Activated CD4-positive, alpha-beta T cell treated with anti-CD3 and anti-CD28 coated beads for 36 hours (primary cell): ENCODE results near the gene HSD17B12. TPM values are rescaled to one million over a fixed set of nuclear protein-coding genes. Genes with fewer than 3 reads are reported as not detected.

Experiments
- ATAC-seq: fragments of 200-7000 bp; cut with Tn5 transposase; one replicate; pipeline ENCODE4 v1.10.0; 2021; ENCODE audit warnings: mild to moderate bottlenecking, moderate library complexity
- CTCF ChIA-PET: fragments of 350-600 bp; sonication (Branson Sonifier 250); formaldehyde crosslinking; loops from one replicate; lab custom pipeline; 2021; ENCODE audit warnings: antibody characterized with exemption; lab: Charles Lee
- POLR2A ChIA-PET: fragments of 350-600 bp; sonication (Branson Sonifier 250); formaldehyde crosslinking; loops from one replicate; lab custom pipeline; 2021; ENCODE audit warnings: antibody characterized with exemption, inconsistent platforms; lab: Charles Lee
- DNase-seq: peaks from one replicate; pipeline ENCODE4 v3.0.0-alpha.2; 2020
- H3K27ac Mint-ChIP-seq: one replicate; pipeline ENCODE4 v1.8.0; 2021; ENCODE audit warnings: mixed read lengths
- H3K27me3 Mint-ChIP-seq: one replicate; pipeline ENCODE4 v1.8.0; 2021; ENCODE audit warnings: mixed read lengths
- H3K36me3 Mint-ChIP-seq: one replicate; pipeline ENCODE4 v1.8.0; 2021; ENCODE audit warnings: low read depth, mixed read lengths
- H3K4me1 Mint-ChIP-seq: one replicate; pipeline ENCODE4 v1.8.0; 2021; ENCODE audit warnings: mixed read lengths
- H3K4me3 Mint-ChIP-seq: one replicate; pipeline ENCODE4 v1.8.0; 2021; ENCODE audit warnings: mild to moderate bottlenecking, moderate library complexity, mixed read lengths
- H3K9me3 Mint-ChIP-seq: one replicate; pipeline ENCODE4 v1.8.0; 2021; ENCODE audit warnings: low read depth, mixed read lengths
- intact Hi-C, 2 experiments: fragments of 100-400 bp; cut with DNase I in 1 of 2; cut with micrococcal nuclease in 1 of 2; formaldehyde crosslinking; loops; one replicate each; pipeline versions ENCODE4 v1.14.2 to v1.15.1; 2022 to 2024; cut with DNase I, micrococcal nuclease
- total RNA-seq, 2 experiments: library from RNA; stranded (reverse); gene quantifications; one replicate each; pipeline ENCODE4 v1.2.3, GENCODE V29; 2021

Gene HSD17B12
- total RNA-seq, 2 experiments from 2014 or later: 57.6 to 68.9 TPM

GRCh38 chr11:43866969-43867368, 186.4 kb downstream of the HSD17B12 start:
- ATAC-seq (no peak), DNase-seq (no peak)
- Mint-ChIP-seq H3K36me3 (no peaks in the 10 kb centered on the region), H3K4me1 (peaks cover 24% of the 10 kb centered on the region), H3K9me3 (peaks cover 4% of the 10 kb centered on the region), H3K4me3 (no peak overlapping the region), H3K27me3 (peaks cover 30% of the 10 kb centered on the region), H3K27ac (no peak overlapping the region)
- CTCF ChIA-PET: interaction anchor here (0.6 to 4.2 kb wide), 6 partner anchors 11 to 291 kb away, joined by 3 to 15 read pairs (median 5); no protein-coding TSS in a partner anchor
- POLR2A ChIA-PET: no interaction called here
- intact Hi-C loops: loop anchor here in 1 of 2 experiments (5.0 kb wide), 1 partner anchor 700 kb away; the partner anchor contains the start of gene CD82

GRCh38 chr11:43868852-43869567, 188.5 kb downstream of the HSD17B12 start:
- ChIA-PET POLR2A (no interaction called here), CTCF (interaction anchor here (1.3 to 4.2 kb wide), 2 partner anchors 12 to 17 kb away, joined by 4 to 15 read pairs; no protein-coding TSS in a partner anchor)
- Mint-ChIP-seq H3K27me3 (peaks cover 45% of the 10 kb centered on the region), H3K27ac (peak overlapping the region; percentile 8), H3K4me3 (peak overlapping the region; percentile 7), H3K4me1 (peaks cover 21% of the 10 kb centered on the region), H3K36me3 (no peaks in the 10 kb centered on the region), H3K9me3 (peaks cover 4% of the 10 kb centered on the region)
- intact Hi-C loops: loop anchor here (1.0 to 5.0 kb wide), 9 partner anchors 11 to 698 kb away; partner anchors contain the start of genes ALKBH3 (in 2 of the 2), HSD17B12 (in 2 of the 2) and CD82 (in 1 of the 2)
- DNase-seq (peak; percentile 58), ATAC-seq (peak; percentile 97)

- Mint-ChIP-seq H3K36me3 (no peaks in the 10 kb centered on the region), H3K9me3 (peaks cover 4% of the 10 kb centered on the region), H3K4me3 (no peak overlapping the region), H3K27me3 (peaks cover 50% of the 10 kb centered on the region), H3K4me1 (peaks cover 19% of the 10 kb centered on the region), H3K27ac (no peak overlapping the region)
- ATAC-seq (no peak), DNase-seq (no peak)
- CTCF ChIA-PET: no interaction called here
- POLR2A ChIA-PET: no interaction called here
- intact Hi-C loops: no loop called here
These were observed 190.5 kb downstream of the HSD17B12 start for GRCh38 chr11:43871051-43871450.

GRCh38 chr11:43872995-43873394, 192.5 kb downstream of the HSD17B12 start:
- ChIA-PET CTCF (interaction anchor here (0.6 to 1.4 kb wide), 3 partner anchors 9 to 17 kb away, joined by 3 read pairs; no protein-coding TSS in a partner anchor), POLR2A (no interaction called here)
- ATAC-seq (no peak), DNase-seq (no peak)
- H3K27ac Mint-ChIP-seq: no peak overlapping the region
- intact Hi-C loops: no loop called here
- peaks cover 14% of the 10 kb centered on the region for H3K4me1 Mint-ChIP-seq
- H3K9me3 Mint-ChIP-seq: no peaks in the 10 kb centered on the region
- no peak overlapping the region for H3K4me3 Mint-ChIP-seq
- peaks cover 47% of the 10 kb centered on the region for H3K27me3 Mint-ChIP-seq
- H3K36me3 Mint-ChIP-seq: no peaks in the 10 kb centered on the region

GRCh38 chr11:43874078-43874477, 193.5 kb downstream of the HSD17B12 start:
- no peak for ATAC-seq
- no peaks in the 10 kb centered on the region for H3K9me3 Mint-ChIP-seq
- intact Hi-C loops: no loop called here
- CTCF ChIA-PET: interaction anchor here (1.6 kb wide), 1 partner anchor 18 kb away, joined by 4 read pairs; no protein-coding TSS in a partner anchor
- H3K27ac Mint-ChIP-seq: no peak overlapping the region
- no peak for DNase-seq
- POLR2A ChIA-PET: no interaction called here
- H3K4me1 Mint-ChIP-seq: peaks cover 6% of the 10 kb centered on the region
- no peak overlapping the region for H3K4me3 Mint-ChIP-seq
- peaks cover 50% of the 10 kb centered on the region for H3K27me3 Mint-ChIP-seq
- no peaks in the 10 kb centered on the region for H3K36me3 Mint-ChIP-seq

GRCh38 chr11:43874738-43875137, 194.2 kb downstream of the HSD17B12 start:
- ATAC-seq (no peak), DNase-seq (no peak)
- ChIA-PET CTCF (interaction anchor here (1.6 kb wide), 1 partner anchor 19 kb away, joined by 4 read pairs; no protein-coding TSS in a partner anchor), POLR2A (no interaction called here)
- Mint-ChIP-seq H3K27ac (no peak overlapping the region), H3K4me1 (no peaks in the 10 kb centered on the region), H3K4me3 (no peak overlapping the region), H3K27me3 (peaks cover 50% of the 10 kb centered on the region), H3K36me3 (no peaks in the 10 kb centered on the region), H3K9me3 (no peaks in the 10 kb centered on the region)
- intact Hi-C loops: no loop called here

GRCh38 chr11:43879789-43880639, 199.5 kb downstream of the HSD17B12 start:
- Mint-ChIP-seq H3K9me3 (no peaks in the 10 kb centered on the region), H3K27me3 (peaks cover 15% of the 10 kb centered on the region), H3K27ac (peak overlapping the region; percentile 84), H3K36me3 (peaks cover 10% of the 10 kb centered on the region), H3K4me3 (peak overlapping the region; percentile 90), H3K4me1 (peaks cover 23% of the 10 kb centered on the region)
- no peak for DNase-seq
- intact Hi-C loops: loop anchor here (1.0 to 5.0 kb wide), 9 partner anchors 11 to 1475 kb away; partner anchors contain the start of genes ACCS (in 2 of the 2), HSD17B12 (in 2 of the 2) and API5 (in 1 of the 2)
- CTCF ChIA-PET: interaction anchor here (0.9 to 1.9 kb wide), 4 partner anchors 10 to 192 kb away, joined by 3 to 24 read pairs (median 5); no protein-coding TSS in a partner anchor
- peak; percentile 9 for ATAC-seq
- POLR2A ChIA-PET: interaction anchor here (0.6 kb wide), 1 partner anchor 569 kb away, joined by 3 read pairs; no protein-coding TSS in a partner anchor

GRCh38 chr11:43880640-43881159, 200.2 kb downstream of the HSD17B12 start, which contains the start of gene ALKBH3:
ALKBH3 (plus strand) TSS chr11:43880831; CDS start chr11:43882653, 1,822 bp downstream.
- Mint-ChIP-seq H3K27ac (peak within 1 kb of the TSS; percentile 84), H3K27me3 (peaks cover 8% of the 10 kb centered on the region), H3K9me3 (no peaks in the 10 kb centered on the region), H3K36me3 (peaks cover 10% of the 10 kb centered on the region), H3K4me3 (peak within 1 kb of the TSS; percentile 90), H3K4me1 (peaks cover 23% of the 10 kb centered on the region)
- peak; percentile 96 for DNase-seq
- ATAC-seq: peak; percentile 99
- intact Hi-C loops: loop anchor here (1.0 to 5.0 kb wide), 9 partner anchors 11 to 1474 kb away; partner anchors contain the start of genes ACCS (in 2 of the 2), HSD17B12 (in 2 of the 2) and API5 (in 1 of the 2)
- CTCF ChIA-PET: interaction anchor here (0.7 to 1.9 kb wide), 7 partner anchors 9 to 520 kb away, joined by 3 to 24 read pairs (median 3); partner anchors contain the start of gene C11orf96
- POLR2A ChIA-PET: no interaction called here

GRCh38 chr11:43892851-43893250, 212.3 kb downstream of the HSD17B12 start:
- Mint-ChIP-seq H3K4me1 (peaks cover 2% of the 10 kb centered on the region), H3K9me3 (no peaks in the 10 kb centered on the region), H3K27me3 (no peaks in the 10 kb centered on the region), H3K36me3 (peaks cover 47% of the 10 kb centered on the region), H3K4me3 (no peak overlapping the region), H3K27ac (no peak overlapping the region)
- intact Hi-C loops: no loop called here
- POLR2A ChIA-PET: no interaction called here
- ATAC-seq: no peak
- no peak for DNase-seq
- CTCF ChIA-PET: interaction anchor here (0.7 to 1.0 kb wide), 5 partner anchors 11 to 55 kb away, joined by 3 to 6 read pairs (median 3); partner anchors contain the start of gene C11orf96

- ChIA-PET POLR2A (no interaction called here), CTCF (no interaction called here)
- H3K27me3 Mint-ChIP-seq: no peaks in the 10 kb centered on the region
- H3K9me3 Mint-ChIP-seq: no peaks in the 10 kb centered on the region
- no peak for DNase-seq
- peaks cover 60% of the 10 kb centered on the region for H3K36me3 Mint-ChIP-seq
- H3K27ac Mint-ChIP-seq: no peak overlapping the region
- ATAC-seq: no peak
- no peak overlapping the region for H3K4me3 Mint-ChIP-seq
- H3K4me1 Mint-ChIP-seq: peaks cover 2% of the 10 kb centered on the region
- intact Hi-C loops: no loop called here
These were observed 214.0 kb downstream of the HSD17B12 start for GRCh38 chr11:43894546-43894945.
